Inflammatory macrophage (primary cell): Measurements from ENCODE around the gene NBEA.
"Not testable (repeated sequence)": the region's sequence is repeated elsewhere in the genome, so short reads cannot be mapped to it uniquely, and the experiment has no call there.

ENCODE experiments used
- DNase-seq, 2 donors: peaks; one replicate each; pipeline ENCODE4 v3.0.0-alpha.2; 2020 to 2022

The NBEA gene

GRCh38 chr13:35675651-35676050, 733.6 kb downstream of the NBEA start:
- DNase-seq = no peak

GRCh38 chr13:35677863-35678262, 735.8 kb downstream of the NBEA start:
- DNase-seq = not testable (repeated sequence)

GRCh38 chr13:35681685-35682084, 739.6 kb downstream of the NBEA start:
- DNase-seq = no peak

- DNase-seq = no peak
Measured at GRCh38 chr13:35684432-35684831, 742.4 kb downstream of the NBEA start.

GRCh38 chr13:35687336-35687735, 745.3 kb downstream of the NBEA start:
- DNase-seq = no peak

GRCh38 chr13:35690581-35691207, 748.6 kb downstream of the NBEA start:
- no peak for DNase-seq

GRCh38 chr13:35693134-35693784, 751.2 kb downstream of the NBEA start:
- DNase-seq = no peak

GRCh38 chr13:35694031-35694430, 752.0 kb downstream of the NBEA start:
- no peak for DNase-seq

GRCh38 chr13:35694549-35695447, 752.7 kb downstream of the NBEA start:
- no peak for DNase-seq

- DNase-seq = no peak
Measured at GRCh38 chr13:35695448-35695770, 753.3 kb downstream of the NBEA start.

GRCh38 chr13:35697186-35697730, 755.2 kb downstream of the NBEA start:
- DNase-seq = no peak

GRCh38 chr13:35698911-35699576, 757.0 kb downstream of the NBEA start:
- no peak for DNase-seq

GRCh38 chr13:35699825-35700510, 757.9 kb downstream of the NBEA start:
- DNase-seq = no peak

GRCh38 chr13:35700671-35701070, 758.6 kb downstream of the NBEA start:
- DNase-seq = no peak

GRCh38 chr13:35702316-35702715, 760.2 kb downstream of the NBEA start:
- no peak for DNase-seq

- DNase-seq = no peak
Measured at GRCh38 chr13:35703061-35703460, 761.0 kb downstream of the NBEA start.

GRCh38 chr13:35704331-35704730, 762.3 kb downstream of the NBEA start:
- no peak for DNase-seq

- DNase-seq = no peak
Measured at GRCh38 chr13:35706281-35706680, 764.2 kb downstream of the NBEA start.

- DNase-seq = no peak
Measured at GRCh38 chr13:35706721-35707120, 764.7 kb downstream of the NBEA start.

- DNase-seq = no peak
Measured at GRCh38 chr13:35711909-35712308, 769.8 kb downstream of the NBEA start.

- DNase-seq = no peak
Measured at GRCh38 chr13:35712907-35713761, 771.1 kb downstream of the NBEA start.
